ENCODE measurements around the gene ALDH9A1. TPM values are rescaled to one million over a fixed set of nuclear protein-coding genes. Genes with fewer than 3 reads are reported as not detected.

The ALDH9A1 gene
- total and polyA plus RNA-seq, 2 of the 8 experiments (the other 6 are each of a cell fraction or from before 2014, with no cell fraction given) = 57.6 to 63.8 TPM

DNA sequence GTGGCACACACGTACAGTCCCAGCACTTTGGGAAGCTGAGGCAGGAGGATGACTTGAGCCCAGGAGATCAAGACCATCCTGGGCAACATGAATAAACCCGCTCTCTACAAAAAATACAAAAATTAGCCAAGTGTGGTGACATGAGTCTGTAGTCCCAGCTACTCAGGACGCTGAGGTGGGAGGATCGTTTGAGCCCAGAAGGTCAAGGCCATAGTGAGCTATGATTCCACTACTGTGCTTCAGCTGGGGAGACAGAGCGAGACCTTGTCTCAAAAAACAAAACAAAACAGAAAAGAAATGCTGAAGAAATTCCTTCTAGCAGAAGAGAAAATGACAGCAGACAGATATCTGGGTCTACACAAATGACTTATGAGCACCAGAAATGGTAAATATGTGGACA lies 10.3 kb downstream of the ALDH9A1 start:
- FAIRE-seq = no peak
- WGBS, 2 experiments (ENCODE audit: extremely low coverage in 1 of 2, insufficient coverage in 1 of 2, insufficient read length in 1 of 2, insufficient replicate concordance in 2 of 2, low coverage in 1 of 2, low lambda C conversion rate in 2 of 2, missing lambda C conversion rate in 1 of 2) = 95% methylated on average over 5 of the region's 5 CpGs; no CpG with 5 or more reads in 1 of the 2 experiments

More for the DNA sequence above, 10.3 kb downstream of the ALDH9A1 start:
- no peak overlapping the region for H3K23ac ChIP-seq (ENCODE audit: insufficient read length)
- H3K79me2 ChIP-seq (ENCODE audit: control insufficient read depth in 1 of 2, insufficient read depth in 2 of 2, low read length in 2 of 2) = peaks cover 0 to 33% of the 10 kb centered on the region in 2 experiments; a peak in 3 of 4 replicates
- POLR2A ChIA-PET (ENCODE audit: partially characterized antibody) = no interaction called here
- H4K91ac ChIP-seq (replicated peaks; ENCODE audit: insufficient read length, low read length) = no peak overlapping the region
- no peak overlapping the region for H2AK5ac ChIP-seq (ENCODE audit: low read depth, low read length)
- H2BK20ac ChIP-seq (ENCODE audit: low read length) = no peak overlapping the region
- H3K56ac ChIP-seq (replicated peaks; ENCODE audit: insufficient read length, low read depth, low read length) = no peak overlapping the region
- H3K23me2 ChIP-seq (ENCODE audit: low read depth, low read length) = no peaks in the 10 kb centered on the region
- no peak overlapping the region for H3K14ac ChIP-seq (ENCODE audit: insufficient read length)
- CTCF ChIA-PET (ENCODE audit: partially characterized antibody) = no interaction called here
- peaks cover 0 to 11% (median 2%) of the 10 kb centered on the region in 4 experiments; a peak in 4 of 8 replicates for H3K36me3 ChIP-seq (ENCODE audit: control insufficient read depth in 2 of 4, insufficient read depth in 4 of 4, low read length in 3 of 4)
- no peak overlapping the region for H2BK12ac ChIP-seq (ENCODE audit: low read depth, low read length)
- H3K4ac ChIP-seq (replicated peaks; ENCODE audit: insufficient read length, low read depth, low read length) = no peak overlapping the region
- no peak overlapping the region for H4K8ac ChIP-seq (ENCODE audit: extremely low read depth, insufficient read depth, low read length)
- H3K4me3 ChIP-seq (ENCODE audit: extremely low read depth in 1 of 4, insufficient read depth in 2 of 4, low read depth in 3 of 4, low read length in 4 of 4) = no peak overlapping the region
- peaks cover 5% of the 10 kb centered on the region for H3K79me1 ChIP-seq (ENCODE audit: low read depth, low read length)
- no peak overlapping the region for H3K9ac ChIP-seq (replicated peaks in 1 of 4; ENCODE audit: extremely low read depth in 1 of 4, low read depth in 3 of 4, low read length in 3 of 4)
- H2BK5ac ChIP-seq (ENCODE audit: low read depth, low read length) = no peak overlapping the region
- no peak for DNase-seq (ENCODE audit: low read depth in 1 of 2, low spot score in 2 of 2)
- no peaks in the 10 kb centered on the region for H3K27me3 ChIP-seq (replicated peaks in 1 of 4; ENCODE audit: control insufficient read depth in 3 of 4, extremely low read depth in 1 of 4, insufficient read depth in 3 of 4, low read length in 3 of 4)
- no peak overlapping the region for H2BK120ac ChIP-seq (replicated peaks; ENCODE audit: low read depth, low read length)
- TF ChIP-seq JUN (IDR thresholded peaks at IDR 0.05; ENCODE audit: low read depth, low read length) = no peak
- TF ChIP-seq CHD2 (IDR thresholded peaks at IDR 0.05; ENCODE audit: low read length) = no peak
- TF ChIP-seq TAF7 (optimal IDR thresholded peaks at IDR 0.05; ENCODE audit: borderline replicate concordance, low read depth, low read length) = no peak
- no peak overlapping the region for H4K5ac ChIP-seq (ENCODE audit: insufficient read length, low read depth, low read length)
- H4K20me1 ChIP-seq (replicated peaks in 1 of 2; ENCODE audit: control insufficient read depth in 1 of 2, insufficient read depth in 2 of 2, low read length in 2 of 2) = peaks cover 1 to 4% of the 10 kb centered on the region in 2 experiments
- no peak overlapping the region for H3K27ac ChIP-seq (ENCODE audit: low read depth, low read length)
- H2BK15ac ChIP-seq (ENCODE audit: low read length) = no peak overlapping the region
- no peak overlapping the region for H3K18ac ChIP-seq (ENCODE audit: extremely low read depth, low read length)
- no peak overlapping the region for H3K4me2 ChIP-seq (ENCODE audit: insufficient read depth in 1 of 2, low read depth in 2 of 2, low read length in 2 of 2)
- no peak overlapping the region for H2AFZ ChIP-seq (ENCODE audit: low read length)
- no peaks in the 10 kb centered on the region for H3K4me1 ChIP-seq (replicated peaks in 1 of 4; ENCODE audit: control insufficient read depth in 3 of 4, insufficient read depth in 4 of 4, low read length in 3 of 4)
- peaks cover 5 to 6% of the 10 kb centered on the region in 2 experiments; a peak in 3 of 4 replicates for H3K9me3 ChIP-seq (ENCODE audit: insufficient read depth in 2 of 2, low read depth in 1 of 2, low read length in 1 of 2)

All from H1 (cell line).